SU-DHL-6 (cell line): ENCODE measurements around the gene SH3RF1.

Source experiments
- CTCF ChIP-seq: fragments of 200-600 bp; sonication (generic); IDR thresholded peaks from one replicate; pipeline ENCODE4 v1.5.1; 2017; ENCODE audit warnings: antibody characterized with exemption, mild to moderate bottlenecking, low read length, moderate library complexity; ENCODE audit not compliant: insufficient read depth, poor library complexity, severe bottlenecking
- EZH2phosphoT487 ChIP-seq: fragments of 200-600 bp; sonication (generic), shearing (Covaris generic); conservative IDR thresholded peaks from 2 replicates; pipeline ENCODE4 v1.6.1; 2018; ENCODE audit warnings: mild to moderate bottlenecking, antibody characterized with exemption, low read length, moderate library complexity, mixed read lengths

GRCh38 chr4:169107528-169107927 lies 163.2 kb downstream of the SH3RF1 start:
- no peak for TF ChIP-seq CTCF
- no peak for TF ChIP-seq EZH2phosphoT487
